SH-SY5Y (cell line): Measurements from ENCODE around the gene MON1A.

ENCODE experiments used
- GATA2 ChIP-seq: IDR thresholded peaks from 2 replicates; pipeline ENCODE4 v1.6.1; 2011; ENCODE audit warnings: mild to moderate bottlenecking, low read depth, low read length
- GATA3 ChIP-seq: IDR thresholded peaks from 2 replicates; pipeline ENCODE4 v1.6.1; 2011; ENCODE audit warnings: low read depth, mild to moderate bottlenecking, low read length, moderate library complexity

MON1A gene

GRCh38 chr3:49880581-49881315, 48.9 kb downstream of the MON1A start:
- no peak for TF ChIP-seq GATA3
- TF ChIP-seq GATA2 = no peak

- TF ChIP-seq GATA2 (no peak), GATA3 (no peak)
Observed at GRCh38 chr3:49879721-49880120, 49.9 kb downstream of the MON1A start.

GRCh38 chr3:49878686-49879085, 50.9 kb downstream of the MON1A start:
- no peak for TF ChIP-seq GATA2
- TF ChIP-seq GATA3 = no peak

GRCh38 chr3:49877716-49878115, 51.9 kb downstream of the MON1A start:
- TF ChIP-seq GATA3 = no peak
- no peak for TF ChIP-seq GATA2

- TF ChIP-seq GATA3 (no peak), GATA2 (no peak)
Observed at GRCh38 chr3:49876567-49876966, 53.0 kb downstream of the MON1A start.

- TF ChIP-seq GATA2 (peak; percentile 68), GATA3 (no peak)
Observed at GRCh38 chr3:49873623-49874022, 56.0 kb downstream of the MON1A start.

- TF ChIP-seq GATA3 = no peak
- TF ChIP-seq GATA2 = no peak
Observed at GRCh38 chr3:49872801-49873281, 56.8 kb downstream of the MON1A start.

GRCh38 chr3:49871531-49872153, 58.0 kb downstream of the MON1A start:
- TF ChIP-seq GATA2 (no peak), GATA3 (no peak)

- TF ChIP-seq GATA3 (no peak), GATA2 (no peak)
Observed at GRCh38 chr3:49869525-49870126, 60.0 kb downstream of the MON1A start, which contains the start of gene CAMKV. Gene CAMKV, minus strand, starts transcription at chr3:49869906. Its CDS starts 7,518 bp downstream, at chr3:49862388.

GRCh38 chr3:49868862-49869466, 60.6 kb downstream of the MON1A start:
- no peak for TF ChIP-seq GATA2
- TF ChIP-seq GATA3 = no peak

GRCh38 chr3:49867871-49868321, 61.7 kb downstream of the MON1A start:
- TF ChIP-seq GATA3 (no peak), GATA2 (no peak)

GRCh38 chr3:49867400-49867799, 62.2 kb downstream of the MON1A start:
- no peak for TF ChIP-seq GATA2
- TF ChIP-seq GATA3 = no peak

- TF ChIP-seq GATA2 (no peak), GATA3 (no peak)
Observed at GRCh38 chr3:49865198-49865784, 64.3 kb downstream of the MON1A start.

- TF ChIP-seq GATA2 = no peak
- TF ChIP-seq GATA3 = no peak
Observed at GRCh38 chr3:49864505-49864904, 65.1 kb downstream of the MON1A start.
